Dedifferentiated amniotic fluid mesenchymal stem cell (primary cell): ENCODE measurements around the gene TWIST1.
A peak's percentile ranks its signal among the peaks of the same experiment; 100 is the strongest.

ENCODE experiments used
- DNase-seq: peaks from one replicate; pipeline ENCODE4 v3.0.0-alpha.2; 2016; ENCODE audit errors: extremely low spot score

Gene TWIST1

GRCh38 chr7:19095353-19095860 is 22.0 kb downstream of the TWIST1 start:
- DNase-seq: no peak

GRCh38 chr7:19094598-19095352 is 22.7 kb downstream of the TWIST1 start:
- DNase-seq: no peak

- DNase-seq: no peak
These were observed 23.3 kb downstream of the TWIST1 start for GRCh38 chr7:19094138-19094537.

DNA sequence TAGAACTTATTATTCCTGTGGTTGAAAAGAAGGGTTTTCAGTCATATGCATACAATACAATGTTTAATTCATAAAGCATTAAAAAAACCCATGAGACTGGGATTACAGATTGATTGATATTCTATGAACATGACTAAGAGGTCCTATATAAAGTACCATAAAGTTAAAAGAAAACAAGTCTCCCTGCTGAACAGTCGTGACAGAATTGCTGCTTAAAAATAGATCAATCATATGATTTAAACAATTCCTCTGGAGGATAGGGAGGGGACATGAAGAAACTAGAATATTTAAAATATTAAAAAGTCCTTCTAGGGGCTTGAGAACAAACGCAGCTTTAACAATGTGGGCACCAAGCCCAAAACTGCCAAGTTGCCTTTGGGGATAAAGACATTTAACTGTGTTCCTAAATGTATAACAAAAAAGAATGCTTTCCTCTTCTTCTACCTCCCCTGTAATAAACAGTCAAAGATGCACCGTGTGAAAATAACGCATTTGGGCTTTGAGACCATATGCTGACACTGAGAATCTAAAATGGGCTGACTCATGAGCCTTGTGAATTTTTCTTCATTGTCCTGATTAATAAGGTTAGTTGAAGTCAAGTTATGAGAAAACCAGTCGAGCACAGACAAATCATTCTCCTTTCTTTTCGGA is 25.8 kb downstream of the TWIST1 start:
- no peak for DNase-seq

GRCh38 chr7:19090526-19090925 is 26.9 kb downstream of the TWIST1 start:
- DNase-seq: no peak

- no peak for DNase-seq
These were observed 27.6 kb downstream of the TWIST1 start for GRCh38 chr7:19089797-19090196.

DNA sequence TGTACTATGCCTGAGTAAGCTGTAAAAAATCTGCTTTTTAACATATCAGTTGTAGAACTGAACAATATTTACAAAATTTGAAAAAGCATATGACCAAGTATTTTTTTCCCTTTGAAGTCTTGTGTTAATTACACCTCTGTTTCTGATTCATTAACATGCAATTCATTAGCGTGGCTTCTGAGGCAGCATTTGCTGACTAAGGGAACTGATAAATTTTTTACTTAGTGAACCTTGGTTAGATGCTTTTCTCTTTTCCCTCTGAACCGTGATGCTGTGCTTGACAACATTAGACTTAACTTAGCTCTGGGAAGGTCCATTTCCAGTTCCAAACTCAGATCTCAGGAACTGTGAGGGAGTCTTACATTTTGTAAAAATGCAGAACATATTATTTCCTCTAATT is 28.1 kb downstream of the TWIST1 start:
- DNase-seq: no peak

DNA sequence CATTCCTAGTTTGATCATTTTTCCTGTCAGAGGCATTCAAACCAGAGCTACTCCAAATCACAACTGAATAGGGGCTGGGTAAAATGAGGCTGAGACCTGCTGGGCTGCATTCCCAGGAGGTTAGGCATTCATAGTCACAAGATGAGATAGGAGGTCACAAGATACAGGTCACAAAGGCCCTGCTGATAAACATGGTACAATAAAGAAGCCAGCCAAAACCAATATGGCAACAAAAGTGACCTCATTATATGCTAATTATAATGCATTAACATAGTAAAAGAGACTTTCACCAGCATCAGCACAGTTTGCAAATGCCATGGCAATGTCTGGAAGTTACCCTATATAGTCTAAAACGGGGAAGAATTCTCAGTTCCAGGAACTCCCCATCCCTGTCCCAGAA is 37.3 kb downstream of the TWIST1 start:
- no peak for DNase-seq

GRCh38 chr7:19079066-19079465 is 38.4 kb downstream of the TWIST1 start:
- DNase-seq: peak; percentile 71

DNA sequence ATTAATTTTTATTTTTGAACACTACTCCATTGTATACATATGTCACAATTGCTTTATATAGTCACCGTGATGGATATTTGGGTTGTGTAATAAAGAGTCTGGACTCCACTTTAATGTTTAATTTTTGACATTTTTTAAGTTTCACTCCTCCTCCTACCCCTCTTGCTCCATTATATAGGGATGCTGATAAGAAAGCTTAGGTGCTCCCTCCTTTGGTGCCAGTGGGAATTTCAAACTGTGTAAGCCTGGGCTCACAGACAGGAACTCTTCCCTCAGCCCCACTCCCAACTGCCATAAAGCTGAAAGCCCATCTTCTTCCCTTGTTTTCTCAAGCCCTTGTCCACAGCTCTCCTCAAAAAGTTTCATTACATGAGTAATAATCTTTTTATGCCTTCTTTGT is 47.6 kb downstream of the TWIST1 start:
- DNase-seq: no peak

- no peak for DNase-seq
These were observed 51.3 kb downstream of the TWIST1 start for GRCh38 chr7:19066170-19066569.
